ENCODE data around the gene AP1B1. TPM values are rescaled to one million over a fixed set of nuclear protein-coding genes. Genes with fewer than 3 reads are reported as not detected.

The AP1B1 gene
- total RNA-seq, 1 experiment from 2014 or later: 68.1 TPM

- TF ChIP-seq CTCF (conservative IDR thresholded peaks at IDR 0.05; ENCODE audit: low read depth, low read length): no peak
- no peak for TF ChIP-seq EZH2 (IDR thresholded peaks at IDR 0.05; ENCODE audit: borderline replicate concordance, low read depth, low read length, poor library complexity, severe bottlenecking)
- intact Hi-C loops (cut with micrococcal nuclease; ENCODE audit: unreplicated experiment): no loop called here
- Histone ChIP-seq H3K27ac (ENCODE audit: low read depth, low read length, poor library complexity, severe bottlenecking) (no peak overlapping the region), H3K9me3 (ENCODE audit: low read depth, low read length, poor library complexity, severe bottlenecking) (no peaks in the 10 kb centered on the region), H3K36me3 (ENCODE audit: insufficient read depth, low read length, poor library complexity, severe bottlenecking) (peaks cover 10% of the 10 kb centered on the region), H3K27me3 (replicated peaks; ENCODE audit: insufficient read depth, low read depth, low read length, poor library complexity) (no peaks in the 10 kb centered on the region), H3K4me1 (ENCODE audit: insufficient read depth, low read length, poor library complexity, severe bottlenecking) (peaks cover 6% of the 10 kb centered on the region), H3K4me3 (ENCODE audit: low read depth, low read length, poor library complexity, severe bottlenecking) (no peak overlapping the region)
- POLR2A ChIA-PET (ENCODE audit: low non-redundant PET): no interaction called here
- CTCF ChIA-PET: no interaction called here
- BruUV-seq (replicated peaks): no TSS peak
- DNase-seq (ENCODE audit: low spot score): no peak
Measured at GRCh38 chr22:29335656-29336055, 52.7 kb downstream of the AP1B1 start.

GRCh38 chr22:29334696-29335344 lies 53.5 kb downstream of the AP1B1 start:
- H3K4me1 ChIP-seq (ENCODE audit: insufficient read depth, low read length, poor library complexity, severe bottlenecking): peaks cover 6% of the 10 kb centered on the region
- H3K4me3 ChIP-seq (ENCODE audit: low read depth, low read length, poor library complexity, severe bottlenecking): no peak overlapping the region
- no TSS peak for BruUV-seq (replicated peaks)
- H3K27me3 ChIP-seq (replicated peaks; ENCODE audit: insufficient read depth, low read depth, low read length, poor library complexity): no peaks in the 10 kb centered on the region
- CTCF ChIA-PET: no interaction called here
- H3K9me3 ChIP-seq (ENCODE audit: low read depth, low read length, poor library complexity, severe bottlenecking): no peaks in the 10 kb centered on the region
- POLR2A ChIA-PET (ENCODE audit: low non-redundant PET): no interaction called here
- DNase-seq (ENCODE audit: low spot score): no peak
- intact Hi-C loops (cut with micrococcal nuclease; ENCODE audit: unreplicated experiment): no loop called here
- peaks cover 3% of the 10 kb centered on the region for H3K36me3 ChIP-seq (ENCODE audit: insufficient read depth, low read length, poor library complexity, severe bottlenecking)
- TF ChIP-seq CTCF (conservative IDR thresholded peaks at IDR 0.05; ENCODE audit: low read depth, low read length) (no peak), EZH2 (IDR thresholded peaks at IDR 0.05; ENCODE audit: borderline replicate concordance, low read depth, low read length, poor library complexity, severe bottlenecking) (no peak)
- H3K27ac ChIP-seq (ENCODE audit: low read depth, low read length, poor library complexity, severe bottlenecking): no peak overlapping the region

GRCh38 chr22:29334148-29334547 lies 54.2 kb downstream of the AP1B1 start:
- TF ChIP-seq CTCF (conservative IDR thresholded peaks at IDR 0.05; ENCODE audit: low read depth, low read length): no peak
- TF ChIP-seq EZH2 (IDR thresholded peaks at IDR 0.05; ENCODE audit: borderline replicate concordance, low read depth, low read length, poor library complexity, severe bottlenecking): no peak
- BruUV-seq (replicated peaks): no TSS peak

More at GRCh38 chr22:29334148-29334547, 54.2 kb downstream of the AP1B1 start:
- POLR2A ChIA-PET (ENCODE audit: low non-redundant PET): no interaction called here
- Histone ChIP-seq H3K4me3 (ENCODE audit: low read depth, low read length, poor library complexity, severe bottlenecking) (no peak overlapping the region), H3K27ac (ENCODE audit: low read depth, low read length, poor library complexity, severe bottlenecking) (no peak overlapping the region), H3K9me3 (ENCODE audit: low read depth, low read length, poor library complexity, severe bottlenecking) (no peaks in the 10 kb centered on the region), H3K36me3 (ENCODE audit: insufficient read depth, low read length, poor library complexity, severe bottlenecking) (peaks cover 3% of the 10 kb centered on the region), H3K4me1 (ENCODE audit: insufficient read depth, low read length, poor library complexity, severe bottlenecking) (peaks cover 6% of the 10 kb centered on the region), H3K27me3 (replicated peaks; ENCODE audit: insufficient read depth, low read depth, low read length, poor library complexity) (no peaks in the 10 kb centered on the region)
- CTCF ChIA-PET: no interaction called here
- intact Hi-C loops (cut with micrococcal nuclease; ENCODE audit: unreplicated experiment): no loop called here
- no peak for DNase-seq (ENCODE audit: low spot score)
